ENCODE data around the gene EXOSC3. TPM values are rescaled to one million over a fixed set of nuclear protein-coding genes. Genes with fewer than 3 reads are reported as not detected.
"Not testable (repeated sequence)": the region's sequence is repeated elsewhere in the genome, so short reads cannot be mapped to it uniquely, and the experiment has no call there.

EXOSC3 gene
- total RNA-seq, 2 experiments from 2014 or later, result 86.9 to 117 TPM

DNA sequence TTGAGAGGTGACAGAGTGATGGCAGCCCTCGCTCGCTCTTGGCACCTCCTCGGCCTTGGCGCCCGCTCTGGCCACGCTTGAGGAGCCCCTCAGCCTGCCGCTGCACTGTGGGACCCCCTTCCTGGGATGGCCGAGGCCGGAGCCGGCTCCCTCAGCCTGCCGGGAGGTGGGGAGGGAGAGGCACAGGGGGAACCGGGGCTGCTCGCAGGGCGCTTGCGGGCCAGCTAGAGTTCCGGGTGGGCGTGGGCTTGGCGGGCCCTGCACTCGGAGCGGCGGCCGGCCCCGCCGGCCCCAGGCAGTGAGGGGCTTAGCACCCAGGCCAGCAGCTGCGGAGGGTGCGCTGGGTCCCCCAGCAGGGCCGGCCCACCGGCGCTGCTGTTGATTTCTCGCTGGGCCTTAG, 33.2 kb downstream of the EXOSC3 start:
- CTCF ChIA-PET, result interaction anchor here (0.7 kb wide), 1 partner anchor 33 kb away, joined by 4 read pairs; no protein-coding TSS in a partner anchor
- not testable (repeated sequence) for H3K36me3 Mint-ChIP-seq (ENCODE audit: low read depth); H3K27me3 Mint-ChIP-seq

DNA sequence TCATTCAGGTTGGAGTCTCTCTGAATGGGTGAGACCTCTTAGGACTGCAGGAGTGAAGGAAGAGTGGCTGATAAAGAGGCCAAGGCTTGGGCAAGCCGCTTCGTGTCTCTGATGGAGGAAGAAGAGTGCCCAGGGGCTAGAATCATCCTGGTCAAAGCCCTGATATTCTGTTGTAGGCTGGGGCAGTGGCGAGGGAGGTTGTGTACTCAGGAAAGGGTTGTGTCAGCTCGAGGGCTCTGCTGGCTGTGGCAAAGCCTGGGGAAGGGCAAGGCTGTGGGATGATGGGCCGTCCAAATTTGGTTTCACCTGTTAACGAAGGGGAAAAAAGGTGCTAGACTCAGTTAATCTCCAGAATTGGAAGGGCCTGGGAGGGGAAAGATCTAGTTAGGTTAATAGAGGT, 33.7 kb downstream of the EXOSC3 start:
- intact Hi-C loops (cut with DNase I, micrococcal nuclease), result loop anchor here (5.0 to 10.0 kb wide), 5 partner anchors 51 to 611 kb away; partner anchors contain the start of genes DCAF10 (in 1 of the 2), POLR1E (in 1 of the 2), SLC25A51 (in 1 of the 2) and TOMM5 (in 1 of the 2)
- DNase-seq, result no peak
- Mint-ChIP-seq H3K27ac (no peak overlapping the region), H3K4me3 (no peak overlapping the region), H3K9me3 (ENCODE audit: low read depth) (peaks cover 1% of the 10 kb centered on the region), H3K36me3 (ENCODE audit: low read depth) (peaks cover 9% of the 10 kb centered on the region), H3K4me1 (peaks cover 26% of the 10 kb centered on the region), H3K27me3 (no peaks in the 10 kb centered on the region)
- ChIA-PET POLR2A (no interaction called here), CTCF (interaction anchor here (0.7 to 1.2 kb wide), 2 partner anchors 34 to 305 kb away, joined by 3 to 4 read pairs; no protein-coding TSS in a partner anchor)
- ATAC-seq, result no peak

More for the DNA sequence above, 33.2 kb downstream of the EXOSC3 start:
- DNase-seq; H3K27ac Mint-ChIP-seq; ATAC-seq; H3K4me3 Mint-ChIP-seq; H3K9me3 Mint-ChIP-seq (ENCODE audit: low read depth); POLR2A ChIA-PET: not testable (repeated sequence)
- intact Hi-C loops (cut with DNase I, micrococcal nuclease), result loop anchor here (2.0 to 10.0 kb wide), 6 partner anchors 51 to 611 kb away; partner anchors contain the start of genes DCAF10 (in 1 of the 2), POLR1E (in 1 of the 2), SHB (in 1 of the 2) and SLC25A51 (in 1 of the 2)
- H3K4me1 Mint-ChIP-seq, result peaks cover 29% of the 10 kb centered on the region

DNA sequence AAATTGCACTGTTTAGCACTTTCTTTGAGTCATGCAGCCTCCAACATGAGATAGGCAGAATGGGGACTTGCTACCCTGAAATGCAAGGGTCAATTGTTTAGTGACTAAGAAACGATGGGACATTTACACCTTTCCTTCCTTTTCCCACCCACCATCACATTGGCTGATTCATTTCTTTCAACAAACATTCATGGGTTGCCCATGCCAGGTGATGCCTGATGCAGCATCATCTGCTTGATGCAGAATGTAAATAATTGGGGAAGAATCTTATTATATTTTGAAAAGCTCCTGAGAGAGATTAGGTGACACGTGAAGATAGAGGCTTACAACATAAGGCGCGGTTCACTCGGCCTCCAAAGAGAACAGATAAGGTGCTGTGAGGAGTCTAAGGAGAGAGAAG, 35.7 kb downstream of the EXOSC3 start:
- intact Hi-C loops (cut with DNase I, micrococcal nuclease), result loop anchor here in 1 of 2 experiments (5.0 kb wide), 2 partner anchors 93 to 108 kb away; no protein-coding TSS in a partner anchor
- Mint-ChIP-seq H3K27ac (no peak overlapping the region), H3K4me1 (peaks cover 10% of the 10 kb centered on the region), H3K36me3 (ENCODE audit: low read depth) (peaks cover 2% of the 10 kb centered on the region), H3K9me3 (ENCODE audit: low read depth) (peaks cover 1% of the 10 kb centered on the region), H3K27me3 (no peaks in the 10 kb centered on the region), H3K4me3 (no peak overlapping the region)
- CTCF ChIA-PET, result interaction anchor here (0.9 to 1.5 kb wide), 3 partner anchors 52 to 322 kb away, joined by 3 to 5 read pairs (median 4); partner anchors contain the start of gene DCAF10
- ATAC-seq, result no peak
- DNase-seq, result no peak
- POLR2A ChIA-PET, result interaction anchor here (0.6 kb wide), 1 partner anchor 253 kb away, joined by 3 read pairs; no protein-coding TSS in a partner anchor

DNA sequence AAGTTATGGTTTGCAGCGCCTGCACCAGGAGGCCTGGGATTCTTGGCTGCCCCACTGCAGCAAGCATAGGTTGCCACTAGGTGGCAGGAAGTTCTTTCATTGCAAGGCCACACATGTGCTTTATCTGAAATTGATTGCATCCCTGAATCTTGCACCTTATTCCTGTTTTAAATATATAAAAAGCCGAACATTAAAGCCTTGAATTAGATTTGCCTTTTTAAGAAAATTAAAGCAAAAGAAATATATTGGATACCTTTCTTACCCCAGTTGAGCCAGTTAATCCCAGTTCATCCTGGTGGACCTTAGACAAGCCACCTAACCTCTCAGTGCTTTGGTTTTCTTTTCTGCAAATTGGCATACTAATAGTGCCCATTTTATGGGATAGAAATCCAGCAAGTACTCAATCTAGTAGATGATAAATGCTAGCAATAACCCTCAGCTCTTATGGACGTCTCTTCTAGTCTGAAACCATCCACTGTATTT, 37.6 kb downstream of the EXOSC3 start:
- CTCF ChIA-PET, result interaction anchor here (0.8 to 1.1 kb wide), 2 partner anchors 10 to 81 kb away, joined by 3 read pairs; no protein-coding TSS in a partner anchor
- ATAC-seq (peak; percentile 98), DNase-seq (peak; percentile 78)
- POLR2A ChIA-PET, result no interaction called here
- H3K4me1 Mint-ChIP-seq, result no peaks in the 10 kb centered on the region
- intact Hi-C loops (cut with DNase I, micrococcal nuclease), result loop anchor here in 1 of 2 experiments (2.0 to 5.0 kb wide), 4 partner anchors 95 to 413 kb away; no protein-coding TSS in a partner anchor
- no peaks in the 10 kb centered on the region for H3K9me3 Mint-ChIP-seq (ENCODE audit: low read depth)
- no peaks in the 10 kb centered on the region for H3K27me3 Mint-ChIP-seq
- no peak overlapping the region for H3K4me3 Mint-ChIP-seq
- H3K27ac Mint-ChIP-seq, result no peak overlapping the region
- H3K36me3 Mint-ChIP-seq (ENCODE audit: low read depth), result no peaks in the 10 kb centered on the region

DNA sequence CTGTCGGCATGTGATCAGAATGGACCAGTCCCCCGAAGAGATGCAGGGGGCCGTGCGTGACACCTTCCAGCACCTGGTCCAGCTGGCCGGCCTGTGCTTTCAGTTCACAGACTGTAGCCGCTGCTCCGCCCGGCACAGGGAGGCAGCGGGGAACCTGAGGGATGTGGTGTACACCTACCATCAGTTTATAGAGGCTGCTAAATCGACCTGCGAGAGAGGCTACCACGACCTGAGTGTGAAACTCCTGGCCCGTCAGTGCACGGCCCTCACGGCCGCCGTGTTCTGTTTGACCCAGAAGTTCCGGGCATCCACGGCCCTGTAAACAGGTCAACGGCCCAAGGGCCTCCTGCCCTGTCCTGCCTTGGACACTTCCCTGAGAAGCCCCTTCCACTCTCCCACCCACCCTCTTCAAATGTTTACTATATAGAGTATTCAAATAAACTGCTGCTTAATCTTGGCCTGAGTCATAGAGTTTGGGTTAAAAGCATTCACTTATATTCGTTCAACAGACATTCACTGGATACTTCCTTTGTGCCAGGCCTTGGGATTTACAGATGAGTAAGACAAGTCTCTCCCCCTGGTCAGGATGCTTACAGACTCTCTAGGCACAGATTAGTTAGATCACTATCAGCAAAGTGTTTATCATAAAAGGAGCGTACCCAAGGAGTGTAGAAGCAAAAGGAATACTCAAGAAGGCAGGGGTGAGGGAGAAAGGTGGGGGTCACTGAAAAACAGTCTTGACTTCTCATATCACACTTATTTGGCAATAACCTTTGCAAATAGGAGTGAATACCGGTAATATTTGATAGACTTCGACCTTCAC, 38.2 kb downstream of the EXOSC3 start:
- no peak overlapping the region for H3K27ac Mint-ChIP-seq
- H3K9me3 Mint-ChIP-seq (ENCODE audit: low read depth), result no peaks in the 10 kb centered on the region
- no peaks in the 10 kb centered on the region for H3K4me1 Mint-ChIP-seq
- ChIA-PET POLR2A (no interaction called here), CTCF (interaction anchor here (0.6 to 1.8 kb wide), 2 partner anchors 84 to 103 kb away, joined by 3 to 4 read pairs; no protein-coding TSS in a partner anchor)
- ATAC-seq (no peak), DNase-seq (no peak)
- H3K36me3 Mint-ChIP-seq (ENCODE audit: low read depth), result no peaks in the 10 kb centered on the region
- H3K4me3 Mint-ChIP-seq, result no peak overlapping the region
- intact Hi-C loops (cut with DNase I, micrococcal nuclease), result loop anchor here in 1 of 2 experiments (2.0 to 5.0 kb wide), 4 partner anchors 96 to 414 kb away; no protein-coding TSS in a partner anchor
- no peaks in the 10 kb centered on the region for H3K27me3 Mint-ChIP-seq

DNA sequence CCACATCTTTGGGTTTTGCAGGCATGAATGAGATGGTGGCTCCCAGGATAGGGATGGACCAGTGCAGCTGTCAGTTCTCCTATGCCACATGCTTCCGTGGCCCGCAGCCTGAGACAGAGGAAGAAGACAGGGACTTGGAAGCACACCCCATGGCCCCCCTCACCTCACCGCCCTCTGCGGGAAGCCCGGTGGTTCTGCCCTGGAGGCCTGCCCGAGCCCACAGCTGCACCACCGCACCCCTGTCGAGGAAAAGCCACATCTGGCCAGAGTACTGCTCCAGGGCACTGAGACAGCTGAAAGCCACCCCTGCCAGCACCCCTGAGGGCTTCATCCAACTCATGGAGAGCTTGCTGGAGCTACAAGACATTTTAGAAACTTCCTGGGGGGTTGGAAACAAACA, 38.9 kb downstream of the EXOSC3 start:
- H3K4me1 Mint-ChIP-seq, result no peaks in the 10 kb centered on the region
- DNase-seq (no peak), ATAC-seq (no peak)
- no peaks in the 10 kb centered on the region for H3K9me3 Mint-ChIP-seq (ENCODE audit: low read depth)
- CTCF ChIA-PET, result interaction anchor here (0.6 to 1.8 kb wide), 2 partner anchors 83 to 104 kb away, joined by 3 to 4 read pairs; no protein-coding TSS in a partner anchor
- no peak overlapping the region for H3K27ac Mint-ChIP-seq
- no peaks in the 10 kb centered on the region for H3K27me3 Mint-ChIP-seq
- POLR2A ChIA-PET, result no interaction called here
- no peaks in the 10 kb centered on the region for H3K36me3 Mint-ChIP-seq (ENCODE audit: low read depth)
- intact Hi-C loops (cut with DNase I, micrococcal nuclease), result loop anchor here in 1 of 2 experiments (2.0 to 5.0 kb wide), 4 partner anchors 96 to 415 kb away; no protein-coding TSS in a partner anchor
- H3K4me3 Mint-ChIP-seq, result no peak overlapping the region

DNA sequence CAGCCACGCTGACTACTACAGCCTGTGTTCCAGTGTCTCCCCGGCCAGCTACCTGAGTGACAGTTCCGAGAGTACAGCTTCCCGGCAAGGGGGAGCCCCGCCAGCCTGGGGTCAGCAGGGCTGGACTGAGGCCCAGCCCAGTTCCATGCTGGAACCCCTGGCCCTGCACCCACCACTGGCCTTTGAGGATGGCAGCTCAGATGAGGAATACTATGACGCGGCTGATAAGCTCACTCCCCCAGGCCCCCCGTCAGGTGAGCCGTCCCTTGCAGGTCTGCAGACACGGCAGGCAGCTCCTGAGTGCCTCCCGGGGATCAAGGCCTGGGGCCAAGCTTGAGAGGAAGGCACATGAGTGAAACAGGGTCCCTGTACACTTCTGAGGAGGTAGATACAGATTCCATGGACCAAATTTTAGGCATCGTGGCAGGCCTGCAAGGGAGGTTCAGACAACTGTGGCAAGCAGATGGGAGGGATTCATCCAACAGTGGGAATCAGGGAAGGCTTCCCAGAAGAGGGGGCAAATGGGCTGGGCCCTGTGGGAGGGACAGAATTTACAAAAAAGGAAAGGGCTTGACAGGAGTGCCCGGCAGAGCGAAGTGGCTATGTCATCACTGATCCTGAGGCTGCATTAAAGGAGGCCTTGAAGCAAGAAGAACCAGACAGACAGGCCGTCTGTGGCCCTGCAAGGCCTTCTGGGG, 44.1 kb downstream of the EXOSC3 start:
- Mint-ChIP-seq H3K4me1 (no peaks in the 10 kb centered on the region), H3K27ac (no peak overlapping the region), H3K36me3 (ENCODE audit: low read depth) (no peaks in the 10 kb centered on the region), H3K27me3 (peaks cover 2% of the 10 kb centered on the region), H3K9me3 (ENCODE audit: low read depth) (no peaks in the 10 kb centered on the region), H3K4me3 (no peak overlapping the region)
- ChIA-PET POLR2A (no interaction called here), CTCF (no interaction called here)
- DNase-seq, result no peak
- intact Hi-C loops (cut with DNase I, micrococcal nuclease), result no loop called here
- no peak for ATAC-seq

DNA sequence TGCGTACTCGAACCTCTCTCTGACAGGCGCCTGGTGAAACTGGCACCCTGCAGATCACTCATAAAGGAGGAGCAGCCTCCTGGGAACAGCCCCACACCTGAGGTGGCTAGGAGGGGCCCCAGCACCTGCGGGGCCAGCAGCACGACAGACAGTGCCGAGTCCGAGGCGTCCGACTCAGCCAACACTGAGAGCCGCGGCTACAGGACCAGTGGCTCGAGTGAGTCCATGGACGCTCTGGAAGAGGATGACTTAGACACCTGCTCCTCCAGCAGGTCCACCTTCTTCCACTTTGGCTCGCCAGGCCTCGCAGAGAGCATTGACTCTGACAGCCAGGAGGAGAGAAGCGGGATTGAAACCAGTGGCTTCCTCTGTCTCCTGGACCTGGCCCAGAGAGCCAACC, 44.7 kb downstream of the EXOSC3 start:
- intact Hi-C loops (cut with DNase I, micrococcal nuclease), result no loop called here
- Mint-ChIP-seq H3K4me3 (no peak overlapping the region), H3K4me1 (no peaks in the 10 kb centered on the region), H3K27ac (no peak overlapping the region), H3K9me3 (ENCODE audit: low read depth) (no peaks in the 10 kb centered on the region), H3K36me3 (ENCODE audit: low read depth) (no peaks in the 10 kb centered on the region), H3K27me3 (peaks cover 4% of the 10 kb centered on the region)
- no peak for ATAC-seq
- ChIA-PET CTCF (no interaction called here), POLR2A (no interaction called here)
- no peak for DNase-seq

DNA sequence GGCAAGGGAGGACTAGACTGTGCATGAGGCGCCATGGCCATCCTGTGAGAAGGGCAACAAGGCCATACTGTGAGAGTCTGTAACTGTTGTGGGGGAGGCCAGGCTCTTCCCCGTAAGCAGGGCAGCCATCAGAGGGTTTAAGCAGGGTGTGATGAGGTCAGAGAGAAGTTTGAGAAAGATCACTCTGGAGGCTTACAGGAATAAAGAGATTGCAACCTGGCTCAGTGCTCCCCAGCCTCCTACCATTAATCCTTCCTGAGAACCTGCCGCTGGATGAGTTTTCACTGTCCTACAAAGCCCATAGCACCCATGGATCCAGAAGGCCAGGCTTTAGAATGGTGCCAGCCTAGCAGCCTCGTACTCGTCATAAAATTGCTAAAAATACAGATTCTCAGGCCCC, 45.6 kb downstream of the EXOSC3 start:
- ChIA-PET CTCF (interaction anchor here (0.8 kb wide), 1 partner anchor 73 kb away, joined by 3 read pairs; no protein-coding TSS in a partner anchor), POLR2A (no interaction called here)
- no peaks in the 10 kb centered on the region for H3K36me3 Mint-ChIP-seq (ENCODE audit: low read depth)
- peaks cover 4% of the 10 kb centered on the region for H3K27me3 Mint-ChIP-seq
- ATAC-seq (no peak), DNase-seq (no peak)
- H3K4me3 Mint-ChIP-seq, result no peak overlapping the region
- intact Hi-C loops (cut with DNase I, micrococcal nuclease), result no loop called here
- no peak overlapping the region for H3K27ac Mint-ChIP-seq
- no peaks in the 10 kb centered on the region for H3K9me3 Mint-ChIP-seq (ENCODE audit: low read depth)
- H3K4me1 Mint-ChIP-seq, result no peaks in the 10 kb centered on the region

DNA sequence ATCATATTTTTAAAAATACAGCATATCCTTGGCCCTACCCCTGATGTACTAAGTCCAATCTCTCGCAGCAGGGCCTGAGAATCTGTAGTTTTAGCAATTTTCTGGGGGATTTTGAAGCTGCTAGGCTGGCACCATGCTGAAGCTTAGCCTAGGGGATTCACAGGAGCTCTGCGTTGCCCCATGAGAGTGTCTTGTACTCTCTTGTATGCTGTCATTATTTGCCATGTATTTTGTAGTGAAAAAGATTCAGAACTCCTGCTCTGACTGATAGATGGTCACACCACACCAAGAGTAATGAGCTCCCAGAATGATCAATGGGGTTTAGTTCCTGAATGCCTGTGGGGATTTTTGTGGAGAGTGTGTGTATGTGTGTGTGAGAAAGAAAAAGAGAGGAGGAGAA, 51.9 kb downstream of the EXOSC3 start:
- DNase-seq (no peak), ATAC-seq (no peak)
- ChIA-PET CTCF (interaction anchor here (1.3 kb wide), 1 partner anchor 15 kb away, joined by 3 read pairs; no protein-coding TSS in a partner anchor), POLR2A (no interaction called here)
- Mint-ChIP-seq H3K9me3 (ENCODE audit: low read depth) (no peaks in the 10 kb centered on the region), H3K27me3 (peaks cover 9% of the 10 kb centered on the region), H3K4me3 (no peak overlapping the region), H3K4me1 (no peaks in the 10 kb centered on the region), H3K27ac (no peak overlapping the region), H3K36me3 (ENCODE audit: low read depth) (no peaks in the 10 kb centered on the region)
- intact Hi-C loops (cut with DNase I, micrococcal nuclease), result no loop called here
